GM12872 (cell line): ENCODE data around the gene DNAL4.

ENCODE experiments used
- TF ChIP-seq, protein P1 (sequence below): IDR thresholded peaks from 3 replicates; pipeline ENCODE4 v1.5.1; 2011; ENCODE audit warnings: low read depth, mild to moderate bottlenecking, low read length, moderate library complexity; ENCODE audit not compliant: insufficient read depth

DNAL4 gene

DNA sequence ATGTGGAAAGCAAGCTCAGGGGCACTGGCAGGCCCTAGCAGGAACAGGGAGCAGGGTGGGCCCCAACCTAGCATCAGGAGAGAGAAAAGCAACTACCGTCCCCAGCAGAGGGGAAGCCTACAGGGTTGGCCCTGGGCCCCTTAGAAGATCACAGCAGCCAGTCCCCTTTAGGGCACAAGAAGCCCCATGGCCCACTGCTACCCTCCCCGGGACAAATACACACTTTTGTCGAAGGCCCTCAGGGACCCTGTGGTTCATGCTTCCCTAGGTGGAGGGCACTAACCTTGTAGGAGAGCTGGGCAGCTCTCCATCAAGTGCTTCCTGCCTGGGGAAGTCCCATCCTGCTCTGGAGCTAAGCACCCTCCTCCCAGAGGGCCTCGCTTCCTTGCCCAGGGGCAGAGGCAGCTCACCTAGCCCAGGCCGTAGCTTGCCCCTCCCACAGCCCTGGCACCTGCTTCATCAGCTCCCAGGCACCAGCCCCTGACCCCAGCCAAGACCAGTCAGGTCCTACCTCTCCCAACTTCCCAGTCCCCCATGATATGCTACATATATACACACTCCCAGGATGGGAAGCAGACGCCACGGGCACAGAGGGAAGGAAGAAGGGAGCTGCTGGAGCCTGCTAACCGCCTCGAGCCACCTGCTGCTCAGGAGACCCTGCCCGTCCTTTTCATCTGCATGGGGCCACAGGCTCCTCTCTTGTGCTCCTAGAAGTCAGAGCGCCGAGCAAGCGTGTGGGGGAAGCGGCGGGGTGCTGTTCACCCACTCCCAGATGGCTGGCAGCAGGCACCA is 58.3 kb downstream of the DNAL4 start:
- TF ChIP-seq, protein P1, sequence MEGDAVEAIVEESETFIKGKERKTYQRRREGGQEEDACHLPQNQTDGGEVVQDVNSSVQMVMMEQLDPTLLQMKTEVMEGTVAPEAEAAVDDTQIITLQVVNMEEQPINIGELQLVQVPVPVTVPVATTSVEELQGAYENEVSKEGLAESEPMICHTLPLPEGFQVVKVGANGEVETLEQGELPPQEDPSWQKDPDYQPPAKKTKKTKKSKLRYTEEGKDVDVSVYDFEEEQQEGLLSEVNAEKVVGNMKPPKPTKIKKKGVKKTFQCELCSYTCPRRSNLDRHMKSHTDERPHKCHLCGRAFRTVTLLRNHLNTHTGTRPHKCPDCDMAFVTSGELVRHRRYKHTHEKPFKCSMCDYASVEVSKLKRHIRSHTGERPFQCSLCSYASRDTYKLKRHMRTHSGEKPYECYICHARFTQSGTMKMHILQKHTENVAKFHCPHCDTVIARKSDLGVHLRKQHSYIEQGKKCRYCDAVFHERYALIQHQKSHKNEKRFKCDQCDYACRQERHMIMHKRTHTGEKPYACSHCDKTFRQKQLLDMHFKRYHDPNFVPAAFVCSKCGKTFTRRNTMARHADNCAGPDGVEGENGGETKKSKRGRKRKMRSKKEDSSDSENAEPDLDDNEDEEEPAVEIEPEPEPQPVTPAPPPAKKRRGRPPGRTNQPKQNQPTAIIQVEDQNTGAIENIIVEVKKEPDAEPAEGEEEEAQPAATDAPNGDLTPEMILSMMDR, result no peak

DNA sequence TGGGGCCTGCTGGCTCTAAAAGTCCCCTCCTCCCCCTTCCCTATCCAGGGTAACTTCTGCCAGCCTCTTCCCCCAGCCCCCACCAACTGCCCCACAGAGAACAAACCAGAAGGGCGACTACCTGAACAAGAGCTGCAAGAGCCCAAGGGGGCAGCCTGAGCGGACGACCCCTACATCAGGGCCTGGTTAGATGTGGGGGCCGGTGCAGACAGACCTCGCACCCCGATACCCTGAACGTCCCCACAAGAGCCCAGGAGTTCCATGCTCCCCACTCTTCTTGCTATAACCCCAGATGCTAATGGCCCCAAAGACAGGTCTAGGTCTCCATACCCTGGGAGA is 58.8 kb downstream of the DNAL4 start:
- TF ChIP-seq, protein P1, result no peak

DNA sequence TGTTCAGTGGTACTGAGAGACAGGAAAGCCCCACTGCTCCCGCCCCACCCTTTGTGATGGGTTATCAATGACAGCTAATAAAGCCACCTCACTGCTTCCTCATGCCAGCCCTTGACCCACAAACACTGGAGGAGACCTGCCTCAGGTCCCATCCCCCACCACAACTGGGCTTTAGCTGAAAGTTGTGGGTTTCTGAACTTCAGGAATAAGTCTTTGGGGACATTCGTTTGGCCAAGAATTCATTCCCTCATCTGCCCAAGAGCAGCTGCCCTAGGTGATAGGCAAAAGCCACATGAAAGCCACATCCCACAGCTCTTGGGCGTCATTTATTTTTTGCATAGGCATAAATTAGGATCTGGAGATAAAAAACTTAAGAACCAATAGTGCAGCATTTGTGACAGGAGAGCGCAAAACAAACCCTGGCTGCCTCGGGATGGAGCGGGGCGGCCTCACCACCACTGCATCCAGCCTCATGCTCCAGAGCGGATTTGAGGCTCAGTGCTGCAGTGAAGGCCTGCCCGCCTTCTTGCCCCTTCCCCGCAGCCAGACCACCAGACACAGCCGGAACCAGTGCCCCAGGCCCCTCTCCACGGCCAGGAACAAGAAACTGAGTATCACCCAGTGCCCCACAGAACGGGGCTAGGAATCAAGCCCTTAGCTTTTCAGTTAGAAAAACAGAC is 59.4 kb downstream of the DNAL4 start:
- TF ChIP-seq, protein P1, result no peak; the same call in 2 of the 3 replicates

DNA sequence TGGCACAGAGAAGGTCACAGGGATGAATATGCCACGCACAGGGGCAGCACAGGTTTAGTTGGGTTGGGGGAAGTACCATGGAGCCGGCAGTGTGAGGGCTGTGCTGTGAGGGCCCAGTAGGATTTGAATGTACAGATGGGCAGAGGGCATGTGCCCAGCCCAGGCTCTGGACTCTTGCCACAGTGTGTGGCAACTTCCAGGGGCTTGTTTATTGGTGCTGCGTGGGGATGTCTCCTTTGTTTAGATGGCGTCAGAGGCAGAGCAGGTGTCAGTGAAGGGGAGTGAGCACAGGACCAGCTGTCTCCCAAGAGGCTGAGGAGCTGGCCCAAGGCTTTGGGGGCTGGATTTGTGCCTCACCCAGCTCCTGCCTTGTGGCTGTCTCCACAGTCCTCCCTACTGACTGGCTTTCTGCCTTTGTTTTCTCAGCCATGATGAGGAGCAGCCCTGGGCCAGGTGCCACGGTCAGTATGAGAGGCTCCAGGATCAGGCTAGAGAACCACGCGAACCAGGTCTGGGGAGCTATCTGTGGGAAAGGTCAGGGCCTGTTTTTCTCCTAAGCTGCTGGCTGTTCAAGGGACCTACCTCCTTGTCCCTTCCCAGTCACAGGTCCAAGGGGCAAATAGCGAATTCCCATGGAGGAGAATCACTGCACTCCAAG is 60.1 kb downstream of the DNAL4 start:
- TF ChIP-seq, protein P1, result no peak

DNA sequence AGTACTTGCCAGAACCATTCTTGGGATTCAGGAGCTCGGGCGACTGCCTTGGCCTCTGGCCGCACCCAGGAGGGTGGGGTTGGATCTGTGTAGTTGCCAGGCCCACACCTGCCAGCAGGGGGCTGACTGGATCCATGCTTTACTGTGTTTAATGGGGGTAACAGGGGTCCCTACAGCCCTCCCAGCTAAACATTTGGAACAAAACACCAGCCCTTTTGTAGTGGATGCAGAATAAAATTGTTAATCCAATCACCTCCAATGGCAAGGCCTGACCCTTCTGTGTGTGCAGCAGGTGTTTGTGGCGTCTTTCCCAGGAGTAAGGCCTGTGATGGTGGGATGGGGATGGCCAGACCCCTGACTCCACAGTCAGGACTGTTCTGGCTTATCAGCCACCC is 60.6 kb downstream of the DNAL4 start:
- TF ChIP-seq, protein P1, result peak; percentile 86

DNA sequence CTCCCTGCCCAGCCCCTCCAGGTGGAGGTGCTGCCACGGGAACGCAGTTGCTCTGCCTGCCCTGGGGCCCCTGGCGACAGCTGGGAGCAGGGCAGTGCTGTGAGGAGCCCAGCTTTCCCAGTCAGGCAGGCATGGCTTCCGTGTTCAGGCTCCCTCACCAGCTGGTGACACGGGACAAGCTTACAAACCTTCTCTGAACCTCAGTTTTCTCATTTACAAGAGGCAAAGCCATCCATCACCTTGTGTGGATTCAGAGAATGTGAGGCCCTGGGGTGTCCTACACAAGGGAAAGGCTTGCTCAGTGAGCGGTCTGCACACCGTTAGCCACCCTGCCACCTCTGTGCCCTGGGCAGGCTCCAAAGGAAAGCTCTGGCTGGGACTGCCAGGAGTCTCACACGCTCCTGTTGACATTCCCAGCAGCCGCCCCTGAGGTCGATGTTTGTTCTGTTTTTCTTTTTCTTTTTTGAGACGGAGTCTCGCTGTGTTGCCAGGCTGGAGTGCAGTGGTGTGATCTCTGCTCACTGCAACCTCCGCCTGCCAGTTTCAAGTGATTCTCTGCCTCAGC is 61.6 kb downstream of the DNAL4 start:
- TF ChIP-seq, protein P1, result no peak

DNA sequence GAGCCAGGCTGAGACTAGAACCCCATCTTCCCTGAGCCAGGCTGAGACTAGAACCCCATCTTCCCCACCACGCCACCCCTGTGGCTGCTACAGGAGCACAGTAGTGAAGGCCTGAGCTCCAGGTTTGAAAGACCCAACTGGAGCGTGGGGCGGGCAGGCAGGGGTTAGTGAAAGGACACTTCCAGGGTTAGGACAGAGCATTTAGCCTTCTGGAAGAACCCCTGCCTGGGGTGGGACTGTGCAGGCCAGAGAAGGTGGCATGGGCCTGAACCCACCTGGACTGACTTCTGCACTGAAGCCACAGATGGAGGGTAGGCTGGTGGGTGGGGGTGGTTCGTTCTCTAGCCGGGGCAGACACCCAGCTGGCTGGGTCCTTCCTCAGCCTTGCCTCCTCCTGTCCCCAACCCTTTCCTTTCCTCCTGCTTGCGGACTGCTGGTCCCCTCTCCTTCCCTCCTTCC is 62.2 kb downstream of the DNAL4 start:
- TF ChIP-seq, protein P1, result no peak
